NB4 (cell line): ENCODE data around the gene PLEKHF1.

Experiments
- DNase-seq: peaks from one replicate; pipeline ENCODE4 v3.0.0; 2010; ENCODE audit warnings: low read depth
- H3K4me3 ChIP-seq: one replicate; pipeline ENCODE4 v1.5.1; 2011; ENCODE audit warnings: mild to moderate bottlenecking, low read depth, low read length, moderate library complexity
- MYC ChIP-seq: IDR thresholded peaks from 2 replicates; pipeline ENCODE4 v1.6.1; 2011; ENCODE audit warnings: low read depth, low read length
- POLR2A ChIP-seq: IDR thresholded peaks from 2 replicates; pipeline ENCODE4 v1.6.1; 2011; ENCODE audit warnings: mild to moderate bottlenecking; ENCODE audit not compliant: insufficient read length; ENCODE audit errors: extremely low read depth
- TF ChIP-seq, protein P1 (sequence below): IDR thresholded peaks from one replicate; pipeline ENCODE4 v1.5.1; 2012; ENCODE audit warnings: low read depth, low read length
- TF ChIP-seq, protein P2 (sequence below): IDR thresholded peaks from 2 replicates; pipeline ENCODE4 v1.6.1; 2011; ENCODE audit warnings: low read depth, low read length

Gene PLEKHF1

DNA sequence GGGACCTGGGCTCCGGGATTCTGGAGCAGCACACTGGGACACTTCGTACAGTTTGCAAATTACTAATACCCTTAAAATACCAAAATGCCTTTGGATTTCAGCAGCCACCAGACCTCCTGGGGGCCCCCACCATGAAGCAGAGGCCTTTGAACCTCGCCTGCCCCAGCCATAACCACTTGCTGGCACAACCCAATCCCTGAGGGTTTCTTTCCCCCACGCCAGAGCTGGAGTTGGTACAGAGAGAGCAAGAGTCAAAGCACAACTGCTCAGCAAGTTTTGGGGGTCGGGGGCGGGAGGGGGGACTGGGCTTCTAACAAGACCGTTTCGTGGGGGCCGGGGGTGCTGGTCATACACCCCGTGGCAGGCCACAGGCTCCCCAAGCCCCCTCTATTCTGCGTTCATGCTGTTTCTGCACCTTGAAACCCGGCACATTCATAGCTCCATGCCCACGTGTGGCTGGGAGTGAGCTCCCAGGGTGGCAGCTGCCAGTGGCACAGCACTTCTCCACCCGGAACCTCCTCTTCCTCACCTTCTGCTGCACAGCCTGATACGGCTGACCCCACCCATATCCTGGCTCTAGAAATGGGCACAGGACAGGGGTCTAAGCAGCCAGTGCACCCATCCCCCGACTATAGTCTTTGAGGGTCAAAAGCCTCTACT is 17.1 kb downstream of the PLEKHF1 start:
- DNase-seq: no peak
- TF ChIP-seq, protein P1, sequence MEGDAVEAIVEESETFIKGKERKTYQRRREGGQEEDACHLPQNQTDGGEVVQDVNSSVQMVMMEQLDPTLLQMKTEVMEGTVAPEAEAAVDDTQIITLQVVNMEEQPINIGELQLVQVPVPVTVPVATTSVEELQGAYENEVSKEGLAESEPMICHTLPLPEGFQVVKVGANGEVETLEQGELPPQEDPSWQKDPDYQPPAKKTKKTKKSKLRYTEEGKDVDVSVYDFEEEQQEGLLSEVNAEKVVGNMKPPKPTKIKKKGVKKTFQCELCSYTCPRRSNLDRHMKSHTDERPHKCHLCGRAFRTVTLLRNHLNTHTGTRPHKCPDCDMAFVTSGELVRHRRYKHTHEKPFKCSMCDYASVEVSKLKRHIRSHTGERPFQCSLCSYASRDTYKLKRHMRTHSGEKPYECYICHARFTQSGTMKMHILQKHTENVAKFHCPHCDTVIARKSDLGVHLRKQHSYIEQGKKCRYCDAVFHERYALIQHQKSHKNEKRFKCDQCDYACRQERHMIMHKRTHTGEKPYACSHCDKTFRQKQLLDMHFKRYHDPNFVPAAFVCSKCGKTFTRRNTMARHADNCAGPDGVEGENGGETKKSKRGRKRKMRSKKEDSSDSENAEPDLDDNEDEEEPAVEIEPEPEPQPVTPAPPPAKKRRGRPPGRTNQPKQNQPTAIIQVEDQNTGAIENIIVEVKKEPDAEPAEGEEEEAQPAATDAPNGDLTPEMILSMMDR: no peak
- no peak for TF ChIP-seq POLR2A
- H3K4me3 ChIP-seq: no peak overlapping the region

DNA sequence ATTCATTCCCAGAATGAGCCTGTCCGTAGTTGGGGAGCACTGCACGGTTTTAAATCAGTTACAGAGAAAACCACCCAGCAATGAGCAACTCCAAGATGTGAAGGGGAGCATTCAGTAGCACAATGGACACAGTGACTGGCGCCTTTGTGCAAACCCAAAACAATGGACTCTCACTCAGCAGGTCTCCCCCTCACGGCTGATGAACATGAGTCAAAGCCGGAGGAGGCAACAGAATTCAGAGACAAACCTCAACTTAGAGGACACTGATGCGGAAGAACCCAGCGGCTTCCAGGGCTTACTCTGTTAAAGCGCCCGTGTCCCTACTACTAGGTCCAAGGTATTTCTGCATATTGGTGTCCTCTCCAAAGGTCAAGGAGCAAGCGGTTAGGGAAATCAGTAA is 17.7 kb downstream of the PLEKHF1 start:
- TF ChIP-seq, protein P1: no peak
- TF ChIP-seq, protein P2, sequence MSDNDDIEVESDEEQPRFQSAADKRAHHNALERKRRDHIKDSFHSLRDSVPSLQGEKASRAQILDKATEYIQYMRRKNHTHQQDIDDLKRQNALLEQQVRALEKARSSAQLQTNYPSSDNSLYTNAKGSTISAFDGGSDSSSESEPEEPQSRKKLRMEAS: no peak
- TF ChIP-seq MYC (no peak), POLR2A (no peak)
- H3K4me3 ChIP-seq: no peak overlapping the region
- DNase-seq: peak; percentile 53

DNA sequence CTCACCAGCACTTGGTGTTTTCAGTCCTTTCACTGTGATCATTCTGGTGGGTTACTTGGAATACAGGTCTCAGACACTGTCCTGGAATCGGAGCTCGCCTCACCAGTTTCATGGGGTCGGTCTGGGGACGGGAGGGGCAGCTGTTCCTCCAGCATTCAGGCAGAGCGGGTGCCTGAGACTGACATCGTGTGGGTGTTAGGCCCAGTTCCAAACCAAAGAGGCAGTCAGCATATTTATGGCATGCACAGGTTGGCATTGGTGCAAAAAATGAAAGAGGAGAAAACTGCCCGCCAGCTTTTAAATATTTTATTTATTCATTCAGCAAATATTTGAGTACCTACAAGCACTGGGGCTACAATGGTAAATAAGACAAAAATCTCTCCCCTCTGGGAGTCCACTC is 20.1 kb downstream of the PLEKHF1 start:
- TF ChIP-seq, protein P1: no peak
- TF ChIP-seq, protein P2: no peak
- TF ChIP-seq MYC (no peak), POLR2A (no peak)
- no peak overlapping the region for H3K4me3 ChIP-seq
- DNase-seq: no peak

DNA sequence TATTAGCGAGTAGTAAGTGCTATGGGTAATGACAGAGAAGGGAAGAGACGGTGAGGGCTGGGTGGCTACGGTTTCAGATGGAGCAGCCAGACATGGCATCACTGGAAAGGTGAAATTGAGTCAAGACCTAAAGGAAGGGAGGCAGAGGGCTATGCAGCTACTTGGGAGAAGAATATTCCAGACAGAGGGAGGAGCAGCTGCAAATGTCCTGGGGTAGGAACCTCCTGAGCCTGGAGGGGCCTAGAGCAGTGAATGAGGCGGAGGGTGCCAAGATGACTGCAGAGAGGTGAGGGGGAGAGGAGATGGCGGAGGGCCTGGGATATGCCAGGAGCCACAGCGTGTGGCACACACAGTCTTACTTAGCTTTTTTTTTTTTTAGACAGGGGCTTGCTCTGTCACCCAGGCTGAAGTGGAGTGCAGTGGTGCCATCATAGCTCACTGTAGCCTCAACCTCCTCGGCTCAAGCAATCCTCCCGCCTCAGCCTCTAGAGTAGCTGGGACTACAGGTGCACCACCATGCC is 21.1 kb downstream of the PLEKHF1 start:
- DNase-seq: no peak
- TF ChIP-seq MYC (no peak), POLR2A (no peak)
- TF ChIP-seq, protein P2: no peak
- TF ChIP-seq, protein P1: no peak
- no peak overlapping the region for H3K4me3 ChIP-seq

DNA sequence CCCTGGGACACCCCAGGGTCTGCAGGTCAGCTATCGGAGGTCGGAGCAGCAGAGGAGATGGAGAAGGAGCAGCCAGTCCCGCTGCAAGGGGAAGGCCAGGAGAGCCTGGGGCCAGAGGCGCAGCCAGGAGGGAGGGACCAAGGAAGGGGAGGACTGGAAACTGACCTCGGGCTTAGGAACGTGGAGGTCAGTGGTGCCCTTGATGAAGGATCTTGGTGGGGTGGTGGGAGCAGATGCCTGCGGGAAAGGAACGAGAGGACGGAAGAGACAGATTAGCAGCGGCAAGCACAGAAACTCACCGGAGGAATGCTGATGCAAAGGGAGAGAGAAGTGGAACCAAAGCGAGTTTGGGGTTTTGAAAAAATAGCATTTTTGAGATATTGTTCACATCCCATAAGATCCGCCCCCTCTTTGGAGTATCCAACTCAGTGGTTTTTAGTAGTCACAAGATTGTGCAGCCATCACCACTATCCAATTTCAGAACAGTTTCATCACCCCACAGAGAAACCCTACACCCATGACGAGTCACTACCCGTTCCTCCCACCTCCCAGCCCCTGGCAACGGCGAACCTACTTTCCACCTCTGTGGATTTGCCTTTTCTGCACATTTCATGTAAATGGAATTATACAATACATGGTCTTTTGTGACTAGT is 22.1 kb downstream of the PLEKHF1 start:
- no peak overlapping the region for H3K4me3 ChIP-seq
- DNase-seq: peak; percentile 61
- TF ChIP-seq POLR2A: no peak
- TF ChIP-seq, protein P1: no peak
